Measurements from ENCODE around the gene KMT2C. TPM values are rescaled to one million over a fixed set of nuclear protein-coding genes. Genes with fewer than 3 reads are reported as not detected.
"Not testable (repeated sequence)": the region's sequence is repeated elsewhere in the genome, so short reads cannot be mapped to it uniquely, and the experiment has no call there.

KMT2C gene
- total RNA-seq, 1 donor from 2014 or later: 36.0 TPM

- H3K36me3 ChIP-seq; intact Hi-C loops (cut with DNase I); H3K27ac ChIP-seq; H3K9me3 ChIP-seq; H3K4me1 ChIP-seq; H3K4me3 ChIP-seq; H3K27me3 ChIP-seq; DNase-seq (ENCODE audit: low spot score in 2 of 2): not testable (repeated sequence)
Observed at GRCh38 chr7:152266859-152267258, 168.9 kb downstream of the KMT2C start.

DNA sequence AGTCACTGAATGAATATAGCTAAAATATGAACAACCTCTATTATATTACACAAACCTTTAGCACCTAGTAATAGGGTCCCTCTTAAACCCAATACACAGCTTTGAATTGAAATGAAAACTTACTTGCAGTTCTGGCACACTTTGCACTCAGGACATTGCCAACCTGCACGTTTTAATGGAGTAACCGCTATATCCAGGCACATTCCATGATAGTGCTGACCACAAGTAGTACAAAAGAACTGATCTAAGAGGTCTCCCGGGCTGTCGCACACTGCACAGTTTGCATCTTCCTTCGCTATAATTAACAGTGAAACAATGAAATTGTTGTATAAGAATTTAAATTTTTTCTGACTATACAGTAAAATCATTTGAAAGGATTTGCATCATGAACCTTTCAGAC is 170.9 kb downstream of the KMT2C start:
- peaks cover 9 to 12% of the 10 kb centered on the region in 2 donors for H3K36me3 ChIP-seq
- H3K27ac ChIP-seq; H3K27me3 ChIP-seq; H3K4me1 ChIP-seq; H3K4me3 ChIP-seq; intact Hi-C loops (cut with DNase I); H3K9me3 ChIP-seq; DNase-seq (ENCODE audit: low spot score in 2 of 2): not testable (repeated sequence)

- intact Hi-C loops (cut with DNase I): not testable (repeated sequence)
Observed at GRCh38 chr7:152262146-152262545, 173.7 kb downstream of the KMT2C start.

DNA sequence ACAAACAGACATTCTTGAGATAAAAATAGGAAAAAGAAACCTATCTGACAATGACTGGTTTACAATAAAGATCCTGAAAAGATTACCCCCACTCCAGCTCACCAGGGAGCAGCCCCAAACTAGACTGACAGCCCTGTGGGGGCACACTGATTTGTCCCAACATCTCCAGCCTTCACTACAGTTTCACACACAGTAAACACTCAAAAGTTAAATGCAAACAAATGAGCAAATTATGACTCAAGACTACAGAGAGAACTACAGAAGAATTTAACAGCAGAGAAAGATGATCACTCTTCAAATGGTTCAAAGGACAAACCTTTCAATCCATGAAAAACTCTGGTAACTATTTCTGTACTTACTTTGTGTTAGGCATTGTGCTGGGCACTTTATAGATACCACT is 176.2 kb downstream of the KMT2C start:
- H3K4me1 ChIP-seq; H3K9me3 ChIP-seq; intact Hi-C loops (cut with DNase I); DNase-seq (ENCODE audit: low spot score in 2 of 2); H3K27ac ChIP-seq; H3K4me3 ChIP-seq; H3K27me3 ChIP-seq: not testable (repeated sequence)
- H3K36me3 ChIP-seq: peaks cover 9 to 14% of the 10 kb centered on the region in 2 donors

More at GRCh38 chr7:152262146-152262545, 173.7 kb downstream of the KMT2C start:
- H3K36me3 ChIP-seq: peaks cover 9 to 14% of the 10 kb centered on the region in 2 donors
- H3K4me3 ChIP-seq; H3K27ac ChIP-seq; DNase-seq (ENCODE audit: low spot score in 2 of 2); H3K27me3 ChIP-seq; H3K9me3 ChIP-seq; H3K4me1 ChIP-seq: not testable (repeated sequence)

DNA sequence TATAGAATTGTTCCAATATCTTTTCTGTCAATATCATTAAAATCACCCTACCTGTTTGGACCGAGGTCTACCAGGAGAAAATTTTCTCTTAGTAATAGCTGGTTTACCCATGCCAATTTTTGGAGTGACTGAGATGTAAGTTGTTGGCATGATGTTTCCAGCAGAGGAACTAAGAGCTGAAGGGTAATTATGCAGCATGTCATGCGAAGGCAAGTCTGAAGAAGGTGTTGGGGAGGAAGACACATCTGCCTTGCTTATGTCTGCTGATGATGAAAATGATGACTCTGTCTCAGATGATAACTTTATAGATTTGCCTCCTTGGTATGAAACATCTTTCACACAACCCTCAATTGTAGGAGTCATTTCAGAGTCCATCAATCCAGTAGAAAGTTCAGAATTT is 188.0 kb downstream of the KMT2C start:
- DNase-seq (ENCODE audit: low spot score in 2 of 2); H3K4me1 ChIP-seq; H3K4me3 ChIP-seq; H3K27ac ChIP-seq; H3K27me3 ChIP-seq; H3K9me3 ChIP-seq; intact Hi-C loops (cut with DNase I): not testable (repeated sequence)
- peaks cover 11 to 20% of the 10 kb centered on the region in 2 donors for H3K36me3 ChIP-seq

DNA sequence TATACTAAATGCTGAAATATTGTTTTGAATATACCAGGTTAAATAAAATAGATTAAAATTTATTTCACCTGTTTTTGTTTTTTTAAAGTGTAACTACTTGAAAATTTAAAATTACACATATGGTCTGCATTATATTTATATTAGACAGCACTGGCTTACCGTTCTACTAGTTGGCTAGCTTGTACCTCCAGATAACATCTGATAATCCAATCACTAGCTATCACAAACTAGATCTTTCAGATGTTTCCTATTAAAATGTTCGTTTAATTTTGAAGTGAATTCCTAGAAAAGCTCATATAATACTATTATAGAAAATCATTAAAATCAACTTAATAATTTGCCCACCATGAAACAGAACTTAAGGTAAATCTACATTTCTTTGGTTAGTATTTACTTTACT is 190.4 kb downstream of the KMT2C start:
- H3K4me3 ChIP-seq; H3K36me3 ChIP-seq; H3K4me1 ChIP-seq; H3K27me3 ChIP-seq; intact Hi-C loops (cut with DNase I); H3K27ac ChIP-seq; DNase-seq (ENCODE audit: low spot score in 2 of 2); H3K9me3 ChIP-seq: not testable (repeated sequence)

- DNase-seq (ENCODE audit: low spot score in 2 of 2); H3K27ac ChIP-seq; intact Hi-C loops (cut with DNase I); H3K9me3 ChIP-seq; H3K4me3 ChIP-seq; H3K36me3 ChIP-seq; H3K27me3 ChIP-seq; H3K4me1 ChIP-seq: not testable (repeated sequence)
Observed at GRCh38 chr7:152243464-152243863, 192.3 kb downstream of the KMT2C start.

- H3K36me3 ChIP-seq; H3K9me3 ChIP-seq; H3K27me3 ChIP-seq; H3K4me1 ChIP-seq; DNase-seq (ENCODE audit: low spot score in 2 of 2); H3K27ac ChIP-seq; H3K4me3 ChIP-seq; intact Hi-C loops (cut with DNase I): not testable (repeated sequence)
Observed at GRCh38 chr7:152241301-152241700, 194.5 kb downstream of the KMT2C start.

- intact Hi-C loops (cut with DNase I); H3K4me1 ChIP-seq; H3K27me3 ChIP-seq; H3K36me3 ChIP-seq; H3K4me3 ChIP-seq; H3K9me3 ChIP-seq; DNase-seq (ENCODE audit: low spot score in 2 of 2); H3K27ac ChIP-seq: not testable (repeated sequence)
Observed at GRCh38 chr7:152236306-152236705, 199.5 kb downstream of the KMT2C start.

DNA sequence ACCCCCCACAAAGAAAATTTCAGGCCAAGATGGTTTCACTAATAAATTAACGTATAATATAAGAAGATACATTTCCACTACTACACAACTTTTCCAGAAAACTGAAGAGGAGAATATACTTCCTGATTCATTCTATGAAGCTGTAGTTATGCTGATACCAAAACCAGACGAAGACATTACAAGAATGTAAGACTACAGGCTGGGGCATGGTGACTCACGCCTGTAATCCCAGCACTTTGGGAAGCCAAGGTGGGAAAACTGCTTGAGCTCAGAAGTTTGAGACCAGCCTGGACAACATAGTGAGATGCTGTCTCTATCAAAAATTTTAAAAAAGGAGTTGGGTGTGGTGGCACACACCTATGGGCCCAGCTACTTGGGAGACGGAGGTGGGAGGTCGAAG is 201.4 kb downstream of the KMT2C start:
- DNase-seq (ENCODE audit: low spot score in 2 of 2); H3K27ac ChIP-seq; intact Hi-C loops (cut with DNase I); H3K4me1 ChIP-seq; H3K9me3 ChIP-seq; H3K27me3 ChIP-seq; H3K4me3 ChIP-seq: not testable (repeated sequence)
- H3K36me3 ChIP-seq: peaks cover 8 to 16% of the 10 kb centered on the region in 2 donors

DNA sequence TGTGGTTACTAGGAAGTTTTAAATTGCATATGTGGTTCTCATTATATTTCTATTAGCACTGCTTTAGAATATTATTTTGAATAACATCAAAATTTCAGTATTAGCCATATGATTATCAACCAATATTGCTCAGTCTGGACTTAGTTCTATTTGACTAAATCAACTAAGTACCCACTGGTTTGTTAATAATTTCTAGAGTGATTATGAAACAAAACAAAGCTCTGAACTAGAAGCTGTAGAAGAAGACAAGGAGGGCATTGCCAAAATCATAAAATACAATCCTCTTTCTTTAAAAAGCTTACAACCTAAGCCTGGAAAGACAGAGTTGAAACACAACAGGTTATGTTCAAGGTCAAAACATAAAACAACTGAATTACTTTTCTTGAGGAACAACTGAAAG is 204.7 kb downstream of the KMT2C start:
- intact Hi-C loops (cut with DNase I): no loop called here
- DNase-seq (ENCODE audit: low spot score in 2 of 2): no peak
- TF ChIP-seq, protein P1, sequence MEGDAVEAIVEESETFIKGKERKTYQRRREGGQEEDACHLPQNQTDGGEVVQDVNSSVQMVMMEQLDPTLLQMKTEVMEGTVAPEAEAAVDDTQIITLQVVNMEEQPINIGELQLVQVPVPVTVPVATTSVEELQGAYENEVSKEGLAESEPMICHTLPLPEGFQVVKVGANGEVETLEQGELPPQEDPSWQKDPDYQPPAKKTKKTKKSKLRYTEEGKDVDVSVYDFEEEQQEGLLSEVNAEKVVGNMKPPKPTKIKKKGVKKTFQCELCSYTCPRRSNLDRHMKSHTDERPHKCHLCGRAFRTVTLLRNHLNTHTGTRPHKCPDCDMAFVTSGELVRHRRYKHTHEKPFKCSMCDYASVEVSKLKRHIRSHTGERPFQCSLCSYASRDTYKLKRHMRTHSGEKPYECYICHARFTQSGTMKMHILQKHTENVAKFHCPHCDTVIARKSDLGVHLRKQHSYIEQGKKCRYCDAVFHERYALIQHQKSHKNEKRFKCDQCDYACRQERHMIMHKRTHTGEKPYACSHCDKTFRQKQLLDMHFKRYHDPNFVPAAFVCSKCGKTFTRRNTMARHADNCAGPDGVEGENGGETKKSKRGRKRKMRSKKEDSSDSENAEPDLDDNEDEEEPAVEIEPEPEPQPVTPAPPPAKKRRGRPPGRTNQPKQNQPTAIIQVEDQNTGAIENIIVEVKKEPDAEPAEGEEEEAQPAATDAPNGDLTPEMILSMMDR (IDR thresholded peaks at IDR 0.05): no peak
- Histone ChIP-seq H3K9me3 (no peaks in the 10 kb centered on the region), H3K4me3 (no peak overlapping the region), H3K27ac (no peak overlapping the region), H3K36me3 (peaks cover 8 to 19% of the 10 kb centered on the region in 2 donors), H3K27me3 (no peaks in the 10 kb centered on the region), H3K4me1 (no peaks in the 10 kb centered on the region)

DNA sequence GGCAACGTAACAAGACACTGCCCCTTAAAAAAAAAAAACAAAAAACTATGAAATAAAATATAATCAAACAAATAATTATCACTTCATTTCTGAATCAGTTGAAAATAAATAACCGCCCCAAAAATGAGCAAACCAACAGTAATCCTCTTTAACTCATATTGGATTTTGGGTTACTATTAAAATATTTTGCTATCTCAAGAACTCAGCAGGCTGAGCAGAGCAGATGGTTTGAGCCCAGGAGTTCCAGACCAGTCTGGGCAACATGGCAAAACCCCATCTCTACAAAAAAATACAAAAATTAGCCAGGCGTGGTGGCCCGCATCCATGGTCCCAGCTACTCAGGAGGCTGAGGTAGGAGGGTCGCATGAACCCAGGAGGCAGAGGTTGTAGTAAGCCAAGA is 216.2 kb downstream of the KMT2C start:
- H3K9me3 ChIP-seq; H3K27me3 ChIP-seq; H3K4me1 ChIP-seq; intact Hi-C loops (cut with DNase I); H3K27ac ChIP-seq; H3K4me3 ChIP-seq; DNase-seq (ENCODE audit: low spot score in 2 of 2): not testable (repeated sequence)
- peaks cover 15 to 23% of the 10 kb centered on the region in 2 donors for H3K36me3 ChIP-seq

GRCh38 chr7:152208766-152209165 is 227.0 kb downstream of the KMT2C start:
- H3K4me1 ChIP-seq; H3K27me3 ChIP-seq; intact Hi-C loops (cut with DNase I); H3K9me3 ChIP-seq; DNase-seq (ENCODE audit: low spot score in 2 of 2); H3K27ac ChIP-seq; H3K4me3 ChIP-seq: not testable (repeated sequence)
- H3K36me3 ChIP-seq: peaks cover 13 to 15% of the 10 kb centered on the region in 2 donors

DNA sequence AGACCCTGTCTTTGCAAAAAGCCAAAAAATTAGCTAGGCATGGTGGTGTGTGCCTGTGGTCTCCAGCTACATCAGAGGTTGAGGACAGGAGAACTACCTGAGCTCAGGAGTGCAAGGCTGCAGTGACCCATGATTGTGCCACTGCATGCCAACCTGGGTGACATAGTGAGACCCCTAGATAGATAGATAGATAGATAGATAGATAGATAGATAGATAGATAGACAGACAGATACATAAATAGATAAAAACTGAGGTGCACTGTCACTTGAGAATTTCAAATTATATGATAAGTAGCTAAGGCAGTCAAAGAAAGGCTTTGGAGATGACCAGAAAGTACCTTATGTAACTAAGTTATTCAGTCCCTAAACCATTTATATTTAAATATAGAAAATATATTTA is 231.4 kb downstream of the KMT2C start:
- DNase-seq (ENCODE audit: low spot score in 2 of 2); H3K4me3 ChIP-seq; H3K4me1 ChIP-seq; H3K27ac ChIP-seq; H3K27me3 ChIP-seq; intact Hi-C loops (cut with DNase I); H3K9me3 ChIP-seq: not testable (repeated sequence)
- peaks cover 11 to 18% of the 10 kb centered on the region in 2 donors for H3K36me3 ChIP-seq

Measured in ascending aorta (tissue), 2 donors.